Measurements from ENCODE around the gene LILRA2.

- no peak for TF ChIP-seq CTCF (IDR thresholded peaks at IDR 0.05; ENCODE audit: insufficient read depth, low read length)
- no peak for TF ChIP-seq SPI1 (IDR thresholded peaks at IDR 0.05; ENCODE audit: borderline replicate concordance, low read depth)
Observed at GRCh38 chr19:54633401-54633800, 59.8 kb downstream of the LILRA2 start.
